NAMALWA (cell line): Measurements from ENCODE around the gene COLGALT1.

Experiments used
- DNase-seq: peaks from one replicate; pipeline ENCODE4 v3.0.0-alpha.2; 2015; ENCODE audit warnings: low spot score

The COLGALT1 gene

GRCh38 chr19:17599780-17600179 is 44.3 kb downstream of the COLGALT1 start:
- no peak for DNase-seq

GRCh38 chr19:17601683-17602082 is 46.2 kb downstream of the COLGALT1 start:
- no peak for DNase-seq

GRCh38 chr19:17602217-17602616 is 46.8 kb downstream of the COLGALT1 start:
- DNase-seq = no peak

GRCh38 chr19:17602872-17603510 is 47.5 kb downstream of the COLGALT1 start:
- DNase-seq = no peak

- no peak for DNase-seq
Observed at GRCh38 chr19:17604372-17605025, 49.0 kb downstream of the COLGALT1 start.

GRCh38 chr19:17605117-17605516 is 49.7 kb downstream of the COLGALT1 start:
- no peak for DNase-seq

- DNase-seq = peak; percentile 98
Observed at GRCh38 chr19:17605761-17606589, 50.5 kb downstream of the COLGALT1 start.

GRCh38 chr19:17606590-17607185 is 51.2 kb downstream of the COLGALT1 start:
- DNase-seq = no peak

- DNase-seq = no peak
Observed at GRCh38 chr19:17607936-17608335, 52.5 kb downstream of the COLGALT1 start.

- peak; percentile 86 for DNase-seq
Observed at GRCh38 chr19:17610384-17610783, 54.9 kb downstream of the COLGALT1 start.

GRCh38 chr19:17611462-17612244 is 56.2 kb downstream of the COLGALT1 start:
- peak; percentile 74 for DNase-seq

GRCh38 chr19:17614476-17614875 is 59.0 kb downstream of the COLGALT1 start:
- no peak for DNase-seq

- no peak for DNase-seq
Observed at GRCh38 chr19:17615889-17616685, 60.6 kb downstream of the COLGALT1 start.

- no peak for DNase-seq
Observed at GRCh38 chr19:17616686-17616960, 61.2 kb downstream of the COLGALT1 start.

GRCh38 chr19:17616961-17617806 is 61.7 kb downstream of the COLGALT1 start:
- peak; percentile 37 for DNase-seq

GRCh38 chr19:17617807-17618192 is 62.4 kb downstream of the COLGALT1 start:
- DNase-seq = no peak

- no peak for DNase-seq
Observed at GRCh38 chr19:17618281-17618903, 62.9 kb downstream of the COLGALT1 start.

- DNase-seq = no peak
Observed at GRCh38 chr19:17618936-17619335, 63.5 kb downstream of the COLGALT1 start.

- DNase-seq = no peak
Observed at GRCh38 chr19:17620696-17621095, 65.2 kb downstream of the COLGALT1 start.
